Measurements from ENCODE around the gene PLCB2. TPM values are rescaled to one million over a fixed set of nuclear protein-coding genes. Genes with fewer than 3 reads are reported as not detected.

PLCB2 gene
- total and polyA plus RNA-seq, 2 donors (not counting 3 experiments of a cell fraction or from before 2014, with no cell fraction given), result 1.5 to 1.6 TPM

GRCh38 chr15:40286061-40286532 lies 21.6 kb downstream of the PLCB2 start:
- no peak overlapping the region for H2AFZ ChIP-seq (ENCODE audit: low read depth, low read length)
- no peaks in the 10 kb centered on the region for H3K9me3 ChIP-seq (replicated peaks; ENCODE audit: control insufficient read depth, insufficient read depth, low read length)
- TF ChIP-seq POLR2AphosphoS5 (IDR thresholded peaks at IDR 0.05; ENCODE audit: insufficient read depth, low read depth, low read length), result no peak
- no peak for TF ChIP-seq FOS (IDR thresholded peaks at IDR 0.05; ENCODE audit: borderline replicate concordance, insufficient read depth, low read length)
- no peak for TF ChIP-seq MYC (IDR thresholded peaks at IDR 0.05; ENCODE audit: low read depth, low read length)
- no peak for TF ChIP-seq JUN (IDR thresholded peaks at IDR 0.05; ENCODE audit: borderline replicate concordance, insufficient read depth, insufficient read length, low read depth)
- no peak for TF ChIP-seq MAX (IDR thresholded peaks at IDR 0.05; ENCODE audit: insufficient read depth, insufficient read length)
- no peak for TF ChIP-seq EZH2 (IDR thresholded peaks at IDR 0.05; ENCODE audit: borderline replicate concordance, low read depth, low read length, severe bottlenecking)
- no peak for TF ChIP-seq POLR2A (IDR thresholded peaks at IDR 0.05; ENCODE audit: low read depth, low read length)
- TF ChIP-seq CTCF (IDR thresholded peaks at IDR 0.05; ENCODE audit: extremely low read depth in 1 of 2, insufficient read depth in 1 of 2, low read depth in 1 of 2, low read length in 2 of 2), result no peak
- no peak for TF ChIP-seq GATA2 (IDR thresholded peaks at IDR 0.05; ENCODE audit: insufficient read depth, insufficient read length, low read depth, low read length)
- no peak overlapping the region for H3K27ac ChIP-seq (ENCODE audit: insufficient read depth, low read depth, low read length)
- FAIRE-seq, result no peak
- no peaks in the 10 kb centered on the region for H4K20me1 ChIP-seq (replicated peaks; ENCODE audit: control insufficient read depth, extremely low read depth, insufficient read depth, low read length)
- DNase-seq (ENCODE audit: low read depth, low spot score), result no peak
- H3K4me3 ChIP-seq (replicated peaks in 1 of 3; ENCODE audit: insufficient read depth in 1 of 3, low read depth in 1 of 3, low read length in 3 of 3), result no peak overlapping the region
- dilution Hi-C loops (cut with MboI; ENCODE audit: extremely low pct_ligation_motif_present, low sequenced_read_pairs), result no loop called here
- peaks cover 22 to 32% of the 10 kb centered on the region in 2 experiments for H3K27me3 ChIP-seq (ENCODE audit: control insufficient read depth in 2 of 2, insufficient read depth in 2 of 2, low read length in 2 of 2)
- H3K79me2 ChIP-seq (ENCODE audit: control insufficient read depth, insufficient read depth, low read length), result no peaks in the 10 kb centered on the region
- no peak overlapping the region for H3K9ac ChIP-seq (replicated peaks; ENCODE audit: extremely low read depth, insufficient read depth, low read length)
- H3K4me1 ChIP-seq (ENCODE audit: control insufficient read depth, extremely low read depth, insufficient read depth, low read length), result peaks cover 12% of the 10 kb centered on the region
- H3K36me3 ChIP-seq (ENCODE audit: control insufficient read depth in 2 of 2, extremely low read depth in 1 of 2, insufficient read depth in 2 of 2, low read length in 2 of 2), result no peaks in the 10 kb centered on the region
- intact Hi-C loops (cut with micrococcal nuclease), result no loop called here
- H3K9me1 ChIP-seq (replicated peaks; ENCODE audit: control insufficient read depth, extremely low read depth, insufficient read depth, low read length), result no peaks in the 10 kb centered on the region
- no TSS peak for BruUV-seq (replicated peaks)
- POLR2A ChIA-PET, result interaction anchor here (1.5 kb wide), 1 partner anchor 52 kb away, joined by 4 read pairs; no protein-coding TSS in a partner anchor
- CTCF ChIA-PET, result interaction anchor here (0.8 to 5.3 kb wide), 11 partner anchors 11 to 136 kb away, joined by 3 to 83 read pairs (median 5); partner anchors contain the start of gene PLCB2
- H3K4me2 ChIP-seq (ENCODE audit: insufficient read depth, low read length), result no peak overlapping the region

Measured in endothelial cell of umbilical vein (primary cell).